Kidney (tissue), 14 donors: Measurements from ENCODE around the gene CPVL. TPM values are rescaled to one million over a fixed set of nuclear protein-coding genes. Genes with fewer than 3 reads are reported as not detected.
A peak's percentile ranks its signal among the peaks of the same experiment; 100 is the strongest.

Experiments used
- DNase-seq, 5 donors: peaks; one replicate each; pipeline ENCODE4 v3.0.0-alpha.2; 2013 to 2020
- FAIRE-seq: peaks from 2 replicates; lab custom pipeline; 2012; peaks lifted over from hg19 to GRCh38; lab: Jason Lieb, UNC
- H3K27ac ChIP-seq, 2 donors: one replicate each; pipeline ENCODE4 v1.7.0; 2013; ENCODE audit warnings: low read depth in 2 of 2, low read length in 2 of 2, inconsistent platforms in 1 of 2
- H3K27me3 ChIP-seq: one replicate; pipeline ENCODE4 v1.7.1; 2013; ENCODE audit warnings: low read length, inconsistent platforms; ENCODE audit not compliant: control insufficient read depth, insufficient read depth
- H3K36me3 ChIP-seq, 3 donors: one replicate each; pipeline versions ENCODE4 v1.7.0 to v1.7.1; 2013; ENCODE audit warnings: low read length in 3 of 3, control low read depth in 1 of 3, inconsistent platforms in 1 of 3; ENCODE audit not compliant: insufficient read depth in 3 of 3, control insufficient read depth in 2 of 3
- H3K4me1 ChIP-seq, 3 donors: one replicate each; pipeline versions ENCODE4 v1.7.0 to v1.7.1; 2013; ENCODE audit warnings: low read length in 3 of 3, inconsistent platforms in 1 of 3, low read depth in 1 of 3; ENCODE audit not compliant: control insufficient read depth in 2 of 3, insufficient read depth in 2 of 3
- H3K4me3 ChIP-seq, 3 donors: one replicate each; pipeline versions ENCODE4 v1.7.0 to v1.8.1; 2013; ENCODE audit warnings: low read length in 3 of 3, control low read depth in 1 of 3, inconsistent platforms in 1 of 3
- H3K9ac ChIP-seq, 3 donors: one replicate each; pipeline versions ENCODE4 v1.7.0 to v1.7.1; 2013; ENCODE audit warnings: low read length in 3 of 3, control low read depth in 1 of 3, inconsistent platforms in 1 of 3
- H3K9me3 ChIP-seq, 3 donors: one replicate each; pipeline versions ENCODE4 v1.7.0 to v1.7.1; 2013; ENCODE audit warnings: low read length in 3 of 3, control low read depth in 1 of 3, inconsistent platforms in 1 of 3; ENCODE audit not compliant: control insufficient read depth in 2 of 3, insufficient read depth in 1 of 3
- CTCF ChIP-seq: IDR thresholded peaks from 3 replicates; pipeline ENCODE4 v1.5.1; 2012; ENCODE audit warnings: mild to moderate bottlenecking, moderate library complexity, borderline replicate concordance; ENCODE audit not compliant: insufficient read depth; ENCODE audit errors: extremely low read depth
- intact Hi-C: fragments of 100-400 bp; cut with DNase I; formaldehyde crosslinking; loops from one replicate; pipeline ENCODE4 v1.11.1; 2022
- polyA plus RNA-seq: library from polyadenylated mRNA; stranded (reverse); fragments of 350-450 nt; fragmentation: Illumina TruSeq; extraction: RNeasy Lipid Tissue Mini Kit (QIAGEN cat#74804); gene quantifications from one replicate; pipeline ENCODE4 v1.2.3, GENCODE V29; 2014; ENCODE audit warnings: low read depth, low replicate concordance; ENCODE audit not compliant: insufficient read depth
- total RNA-seq: library from RNA; stranded (reverse); fragmentation: NEBNext Ultra II Directional; extraction: Animal tissue kit (Norgen Biotek cat#: 25700); gene quantifications from one replicate; pipeline ENCODE4 v1.2.1, GENCODE V29; 2021
- donor health status: control.
- donor health status: control.
- donor health status: control.
- donor health status: control.
- donor health status: control.
- donor health status: DM: yes; HTN: yes; CAD: no.
- donor health status: Normal renal cell carcinoma (clear cell type).

The CPVL gene
- total and polyA plus RNA-seq, 2 donors from 2014 or later: 104 to 133 TPM

DNA sequence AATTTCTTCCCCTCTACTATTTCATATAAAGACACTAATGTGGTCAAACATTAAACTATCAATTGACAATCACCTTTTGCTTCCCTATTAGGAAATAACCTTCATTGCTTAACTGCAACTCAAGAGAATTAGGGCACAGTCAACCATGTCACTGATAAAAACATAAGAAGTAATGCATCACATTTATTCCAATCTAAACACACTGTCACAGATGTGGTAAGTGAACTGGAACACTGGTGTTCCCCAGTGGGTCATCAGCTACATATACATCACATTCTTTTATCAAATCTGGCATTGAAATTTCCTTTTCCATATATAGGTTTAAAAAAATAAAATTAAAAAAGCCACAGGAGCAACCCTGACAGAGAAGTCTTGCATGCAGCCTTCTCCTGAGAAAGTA, 191.9 kb downstream of the CPVL start:
- H3K9me3 ChIP-seq: no peaks in the 10 kb centered on the region
- H3K27me3 ChIP-seq: no peaks in the 10 kb centered on the region
- no peak overlapping the region for H3K4me3 ChIP-seq
- peak in 2 of 5 donors; percentile 21 to 50 for DNase-seq
- H3K4me1 ChIP-seq: peaks cover 5 to 27% (median 20%) of the 10 kb centered on the region in 3 donors
- TF ChIP-seq CTCF: no peak
- H3K27ac ChIP-seq: no peak overlapping the region
- no peak for FAIRE-seq
- H3K9ac ChIP-seq: no peak overlapping the region
- intact Hi-C loops: loop anchor here (10.0 kb wide), 1 partner anchor 150 kb away; no protein-coding TSS in a partner anchor
- peaks cover 0 to 3% (median 0%) of the 10 kb centered on the region in 3 donors for H3K36me3 ChIP-seq

DNA sequence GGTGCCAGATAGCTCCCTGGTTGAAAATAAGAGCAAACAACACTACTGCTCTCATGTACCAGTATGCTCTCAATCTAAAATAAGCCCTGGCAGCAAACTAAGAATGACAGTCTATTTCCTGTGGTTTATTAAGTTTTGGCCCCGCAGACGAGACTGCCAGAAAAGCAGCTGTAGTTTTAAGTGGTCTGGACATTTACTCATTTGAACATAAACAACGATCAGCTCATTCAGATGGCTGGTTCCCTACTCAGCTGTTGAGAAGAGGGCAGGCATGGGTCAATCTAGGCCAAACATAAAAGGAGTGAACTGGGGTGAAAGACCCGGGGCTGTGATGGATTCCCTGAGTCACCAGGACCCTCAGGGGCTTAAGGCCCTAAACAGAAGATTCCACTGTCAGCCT, 192.7 kb downstream of the CPVL start:
- Histone ChIP-seq H3K36me3 (peaks cover 0 to 3% (median 0%) of the 10 kb centered on the region in 3 donors), H3K9me3 (no peaks in the 10 kb centered on the region), H3K27ac (no peak overlapping the region), H3K4me3 (no peak overlapping the region), H3K4me1 (peaks cover 5 to 27% (median 20%) of the 10 kb centered on the region in 3 donors), H3K9ac (no peak overlapping the region), H3K27me3 (no peaks in the 10 kb centered on the region)
- peak in 3 of 5 donors; percentile 35 to 81 (median 57) for DNase-seq
- FAIRE-seq: no peak
- intact Hi-C loops: loop anchor here (10.0 kb wide), 1 partner anchor 151 kb away; no protein-coding TSS in a partner anchor
- no peak for TF ChIP-seq CTCF

Other genes starting within 250 kb of the CPVL start
- 6.1 TPM for gene TRIL, start 188.2 kb downstream of the CPVL start, total RNA-seq
- gene TRIL, start 188.2 kb downstream of the CPVL start, polyA plus RNA-seq: 4.2 TPM
- 22.5 TPM for gene CHN2, start 48.2 kb upstream of the CPVL start, total RNA-seq
- gene CHN2, start 48.2 kb upstream of the CPVL start, polyA plus RNA-seq: 7.4 TPM